Stimulated activated CD8-positive, alpha-beta memory T cell treated with anti-CD3 and anti-CD28 coated beads, Interleukin-2, amount 100 ng/mL, for 1 hour (primary cell): ENCODE measurements around the gene BCOR.

Experiments
- DNase-seq, 2 donors: peaks; one replicate each; pipeline ENCODE4 v3.0.0-alpha.2; 2020; ENCODE audit warnings: low read depth in 2 of 2

Gene BCOR

DNA sequence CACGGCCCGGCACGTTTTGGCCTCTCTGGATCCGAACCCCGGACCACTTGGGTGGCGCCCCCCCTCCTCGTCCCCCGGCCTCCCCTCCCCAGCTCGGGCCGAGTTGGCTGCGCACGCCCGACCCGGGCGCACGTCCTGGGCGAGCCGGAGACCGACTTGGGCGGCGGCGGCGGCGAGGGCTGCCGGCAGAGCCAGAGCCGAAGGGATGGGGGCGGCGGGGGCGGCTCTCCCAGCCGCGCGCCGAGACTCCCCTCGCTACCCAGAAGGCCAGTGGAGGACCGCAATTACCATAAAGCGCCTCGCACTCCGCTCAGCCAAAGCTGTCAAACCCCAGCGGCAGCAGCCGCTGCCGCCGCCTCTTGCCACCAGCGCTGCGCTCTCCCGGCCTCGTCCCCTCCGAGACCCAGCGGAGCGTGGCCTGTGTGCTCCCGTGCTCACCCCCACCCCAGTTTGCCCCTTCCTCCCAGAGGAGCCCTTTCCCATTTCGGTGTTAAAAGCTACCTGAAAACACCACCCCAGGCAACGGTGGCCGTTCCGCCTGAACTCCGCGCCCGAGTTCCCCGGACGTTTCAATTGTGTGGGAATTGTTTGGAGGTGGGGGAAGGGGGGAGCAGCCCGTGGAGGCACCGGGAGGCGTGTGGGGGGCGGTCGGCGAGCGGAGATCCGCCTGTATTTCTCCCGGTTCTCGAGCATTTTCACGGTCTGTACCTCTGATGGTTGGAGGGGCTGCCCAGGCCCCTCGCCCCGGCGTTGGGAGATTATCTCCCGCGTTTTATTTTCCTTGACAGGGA, 701 bp upstream of the BCOR start:
- DNase-seq = peak in 1 of 2 donors; percentile 24

DNA sequence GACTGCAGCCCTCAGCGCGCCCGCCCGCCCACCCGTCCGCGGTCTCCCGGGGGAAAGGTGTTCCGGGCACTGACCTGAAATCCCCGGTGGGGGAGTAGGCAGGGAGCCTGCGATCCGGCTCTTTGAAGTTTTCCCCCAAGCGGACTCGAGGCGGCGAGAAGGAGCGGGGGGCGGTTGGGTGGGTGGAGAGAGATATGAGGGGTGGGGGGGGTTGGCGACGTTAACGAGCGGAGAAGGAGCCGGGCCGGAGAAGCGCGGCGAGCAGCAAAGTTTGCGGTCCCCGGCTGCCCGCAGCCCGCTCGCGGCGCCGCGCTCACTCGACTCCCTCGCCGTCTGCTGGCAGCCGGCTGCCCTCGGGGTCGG, 636 bp downstream of the BCOR start:
- DNase-seq = no peak

DNA sequence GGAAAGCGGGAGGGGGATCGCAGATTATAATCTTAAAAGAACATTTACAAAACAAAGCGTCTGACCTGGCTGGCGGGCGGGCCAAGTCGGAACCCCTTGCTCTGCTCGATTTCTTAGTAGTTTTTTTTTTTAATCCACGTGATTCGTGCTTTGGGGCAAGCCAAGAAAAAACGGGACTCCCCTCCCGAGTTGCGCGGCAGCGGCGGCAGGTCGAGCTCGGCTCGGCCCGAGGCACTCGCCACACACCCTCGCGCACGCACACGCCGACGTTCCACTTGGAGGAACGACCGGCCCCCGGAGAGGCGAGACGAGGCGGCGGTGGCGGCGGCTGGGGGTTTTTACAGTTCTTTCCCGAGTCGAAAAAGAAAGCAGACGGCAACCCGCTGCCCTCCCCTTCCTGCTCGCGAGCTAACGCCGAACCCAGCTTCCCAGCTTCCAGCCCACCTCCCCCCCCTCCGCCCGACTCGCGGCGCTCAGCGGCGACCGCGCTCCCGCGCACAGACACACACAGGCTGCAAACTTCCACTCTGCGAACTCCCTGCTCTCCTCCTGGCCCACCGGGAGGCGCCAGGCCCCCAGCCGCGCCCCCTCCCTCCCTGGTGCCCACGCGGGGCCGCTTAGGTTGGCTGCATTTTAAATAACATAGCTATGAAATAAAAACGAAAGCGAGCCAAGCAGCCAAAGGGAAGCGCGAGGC, 1.2 kb downstream of the BCOR start:
- DNase-seq = peak in 1 of 2 donors; percentile 36

DNA sequence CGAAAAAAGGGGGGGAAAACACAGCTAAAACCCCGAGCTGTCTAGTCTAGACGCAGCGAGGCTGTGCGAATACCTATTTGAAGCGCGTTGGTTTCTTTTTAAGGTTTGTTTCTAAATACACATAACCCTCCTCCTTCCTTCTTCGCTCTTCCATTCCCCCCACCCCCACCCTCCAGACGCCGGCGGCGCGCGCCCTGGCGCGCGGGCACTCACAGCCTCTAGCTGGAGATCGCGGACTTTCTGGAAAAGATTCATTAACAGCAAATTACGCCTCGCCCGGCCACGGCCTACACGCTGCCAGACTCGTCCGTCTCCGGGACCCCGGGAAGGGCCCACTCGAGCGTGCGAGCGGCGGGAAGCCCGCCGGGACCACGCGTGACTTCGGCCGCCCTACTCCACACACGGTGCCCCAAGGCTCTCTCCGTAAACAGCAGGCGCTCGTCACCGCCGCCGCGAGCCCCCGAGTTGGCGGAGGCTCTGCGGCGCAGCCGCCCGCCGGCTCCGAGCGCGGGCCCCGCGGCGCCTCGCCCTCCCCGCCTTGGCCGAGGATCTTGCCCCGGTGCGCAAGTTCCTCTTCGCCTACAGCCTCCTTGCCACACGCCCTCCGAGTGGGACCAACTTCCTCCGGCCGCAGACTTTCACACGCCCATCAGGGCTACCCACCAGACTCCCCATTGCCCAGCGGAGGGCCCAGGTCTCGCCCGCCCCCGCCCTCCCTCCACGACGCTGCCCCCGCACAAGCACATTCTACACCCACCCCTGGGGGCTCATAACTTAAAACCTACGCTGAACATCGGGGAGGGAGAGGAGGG, 2.0 kb downstream of the BCOR start:
- no peak for DNase-seq

DNA sequence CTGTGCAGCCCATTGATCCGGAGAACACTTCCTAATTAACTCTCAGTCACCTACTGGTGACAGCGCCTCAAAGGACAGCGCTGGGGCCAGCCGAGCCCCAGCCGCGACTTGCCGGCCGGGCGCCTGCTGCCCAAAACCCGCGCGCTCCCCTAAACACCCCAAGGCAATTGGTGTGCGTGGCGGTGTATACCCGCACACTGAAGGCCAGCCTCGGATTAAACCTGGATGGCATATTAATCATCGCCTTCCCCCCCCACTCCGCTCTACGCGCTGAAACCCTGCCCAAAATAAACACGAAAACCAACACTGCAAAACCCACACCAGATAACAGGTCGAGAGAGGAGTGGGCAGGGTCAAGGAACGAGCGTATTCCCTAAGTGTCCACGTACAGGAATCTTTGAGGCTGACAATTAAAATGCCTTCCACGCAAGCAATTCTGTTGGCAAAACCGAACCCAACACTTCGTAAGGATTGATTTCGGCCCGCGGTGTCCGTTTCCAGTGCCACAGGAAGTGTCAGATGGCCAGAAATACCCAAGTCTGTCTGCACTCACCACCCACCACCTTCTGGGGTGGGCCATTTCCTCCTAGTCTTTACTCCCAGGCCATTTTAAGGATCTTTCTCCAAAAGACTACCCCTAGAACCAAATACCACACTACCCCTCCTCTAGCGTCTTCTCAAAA, 2.7 kb downstream of the BCOR start:
- DNase-seq = no peak

DNA sequence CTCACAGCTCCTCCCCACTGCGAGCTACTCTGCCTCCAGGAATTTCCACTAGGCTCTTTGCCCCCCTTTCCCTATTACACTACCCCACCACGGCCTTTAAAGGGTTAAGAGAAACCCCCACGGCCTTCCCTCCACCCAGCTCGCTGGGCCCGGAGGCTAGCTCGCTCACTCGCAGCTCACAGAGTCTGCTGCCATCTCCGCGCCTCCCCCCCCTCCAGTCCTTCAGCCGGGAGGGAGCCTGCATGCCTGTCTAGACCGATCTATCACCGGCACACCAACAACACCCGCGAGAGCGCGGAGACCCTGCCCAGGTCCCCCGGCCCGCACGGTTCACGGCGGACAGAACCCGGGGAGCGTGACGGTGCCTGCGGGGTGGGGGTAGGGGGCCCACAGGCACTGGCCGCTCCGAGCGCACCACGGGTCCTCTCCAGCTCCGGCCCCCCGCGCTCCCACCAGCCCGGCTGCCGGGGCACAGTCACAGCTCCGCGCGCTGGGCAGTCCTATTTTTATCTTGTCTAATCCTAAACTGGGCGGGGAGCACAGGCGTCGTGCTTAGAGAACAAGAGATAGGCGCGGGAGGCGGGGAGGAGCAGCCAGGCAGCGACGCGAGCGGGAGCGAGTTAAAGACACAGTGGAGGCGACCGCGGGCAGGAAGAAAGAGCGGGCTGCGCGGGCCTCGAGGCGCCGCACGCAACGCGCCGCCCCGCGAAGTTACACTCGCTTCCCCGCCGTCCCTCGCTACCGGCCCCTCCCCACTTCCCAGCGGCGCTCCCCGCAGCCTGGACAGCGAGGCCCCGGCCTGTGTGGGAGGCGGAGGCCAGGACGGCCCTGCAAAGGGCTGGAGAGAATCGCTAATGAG, 3.5 kb downstream of the BCOR start:
- no peak for DNase-seq

DNA sequence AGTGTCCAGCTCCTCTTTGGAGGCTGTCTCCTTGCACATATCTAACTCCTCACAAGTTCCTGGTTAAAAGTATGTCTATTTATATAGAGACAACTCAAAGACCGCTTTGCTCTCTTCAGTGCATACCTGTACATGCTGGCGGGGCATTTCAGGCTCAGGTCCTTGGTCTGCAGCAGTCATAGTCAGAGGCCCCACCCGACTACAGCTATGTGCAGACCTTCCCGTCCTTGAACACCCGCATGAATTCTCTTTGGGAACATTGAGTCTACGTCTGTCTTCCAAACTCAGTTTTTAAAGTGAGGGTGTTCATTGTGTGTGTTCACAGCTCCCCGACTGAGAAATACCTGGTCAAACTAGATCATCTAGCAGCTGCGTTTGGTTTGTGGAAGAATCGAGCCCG, 4.2 kb downstream of the BCOR start:
- no peak for DNase-seq

DNA sequence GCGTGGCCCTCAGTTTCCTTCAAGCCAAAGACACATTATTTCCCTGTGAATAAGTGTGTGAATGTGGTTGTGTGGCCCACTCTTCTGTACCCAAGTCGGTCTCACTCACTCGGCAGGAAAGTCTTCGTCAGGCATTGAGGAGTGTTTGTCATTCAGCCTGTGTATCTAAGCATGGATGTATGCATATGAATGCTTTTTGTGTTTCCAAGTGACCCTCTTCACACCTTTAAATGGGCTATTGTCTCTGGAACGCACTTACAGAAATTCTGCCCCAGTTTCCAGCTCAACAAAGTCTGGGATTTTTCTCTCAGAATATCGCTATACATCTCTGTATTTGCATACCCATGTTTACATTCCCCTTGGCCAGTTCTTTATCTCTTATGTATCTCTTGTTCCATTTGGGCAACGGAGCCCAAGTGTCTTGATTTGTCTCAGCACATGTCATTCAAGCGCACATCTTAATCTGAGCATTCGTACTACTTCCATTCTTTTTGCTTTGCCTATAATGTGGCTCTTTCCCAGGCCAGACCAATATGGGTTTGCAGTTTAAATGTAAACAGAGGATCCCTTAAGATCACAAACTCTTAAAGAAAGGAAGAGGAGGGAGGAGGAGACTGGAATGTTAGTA, 4.8 kb downstream of the BCOR start:
- no peak for DNase-seq

DNA sequence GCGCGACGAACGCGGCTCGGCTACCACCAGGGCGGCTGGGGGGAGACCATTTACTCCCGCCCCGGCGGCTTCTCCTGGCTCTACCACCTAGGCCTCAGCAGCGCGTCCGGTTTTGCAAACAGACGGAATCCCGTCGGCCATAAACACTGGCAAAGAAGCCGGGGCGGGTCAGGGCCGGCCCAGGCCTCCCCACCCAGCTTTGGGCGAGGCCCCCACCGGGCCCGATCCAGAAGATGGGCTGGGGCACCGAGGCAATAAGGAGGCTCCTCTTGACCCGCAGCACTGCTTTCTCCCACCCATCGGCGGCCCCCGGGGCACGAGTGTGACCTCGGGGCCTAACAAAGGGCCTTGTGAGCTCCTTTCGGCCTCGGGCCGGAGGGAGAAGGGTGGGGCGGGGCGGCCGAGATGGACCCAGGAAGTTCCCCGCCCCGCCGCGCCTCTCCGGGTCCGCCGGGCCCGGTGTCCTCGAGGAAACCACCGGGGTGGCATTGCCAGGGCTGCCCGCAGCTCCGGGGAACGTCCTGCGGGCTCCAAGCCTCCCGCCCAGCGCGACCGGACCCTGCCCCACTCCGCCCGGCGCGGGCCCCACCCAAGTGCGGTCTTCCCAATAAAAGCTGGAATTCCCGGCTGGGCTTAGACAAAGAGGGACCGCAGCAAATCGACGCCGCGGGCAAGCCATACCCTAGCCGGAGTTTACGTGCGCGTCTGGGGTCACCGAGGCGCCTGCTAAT, 5.9 kb downstream of the BCOR start:
- DNase-seq = no peak

DNA sequence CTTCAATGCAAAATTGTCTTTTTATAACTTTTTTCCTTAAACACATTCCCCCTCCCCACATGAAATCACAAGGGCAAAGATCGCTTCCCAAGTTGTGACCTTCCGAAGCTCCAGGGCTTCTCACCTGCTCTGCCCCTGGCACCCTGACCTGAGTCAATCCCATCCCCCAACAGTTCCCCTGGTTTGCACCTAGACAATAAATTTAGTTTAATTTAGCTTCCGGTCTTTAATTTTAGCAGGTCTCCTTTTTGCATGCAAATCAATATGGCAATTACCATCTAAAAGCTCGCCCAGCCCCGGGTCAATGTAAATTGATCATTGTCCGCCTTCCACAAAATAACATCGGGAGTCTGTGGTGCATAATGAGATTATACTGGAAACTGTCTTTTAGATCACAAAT, 6.8 kb downstream of the BCOR start:
- no peak for DNase-seq

DNA sequence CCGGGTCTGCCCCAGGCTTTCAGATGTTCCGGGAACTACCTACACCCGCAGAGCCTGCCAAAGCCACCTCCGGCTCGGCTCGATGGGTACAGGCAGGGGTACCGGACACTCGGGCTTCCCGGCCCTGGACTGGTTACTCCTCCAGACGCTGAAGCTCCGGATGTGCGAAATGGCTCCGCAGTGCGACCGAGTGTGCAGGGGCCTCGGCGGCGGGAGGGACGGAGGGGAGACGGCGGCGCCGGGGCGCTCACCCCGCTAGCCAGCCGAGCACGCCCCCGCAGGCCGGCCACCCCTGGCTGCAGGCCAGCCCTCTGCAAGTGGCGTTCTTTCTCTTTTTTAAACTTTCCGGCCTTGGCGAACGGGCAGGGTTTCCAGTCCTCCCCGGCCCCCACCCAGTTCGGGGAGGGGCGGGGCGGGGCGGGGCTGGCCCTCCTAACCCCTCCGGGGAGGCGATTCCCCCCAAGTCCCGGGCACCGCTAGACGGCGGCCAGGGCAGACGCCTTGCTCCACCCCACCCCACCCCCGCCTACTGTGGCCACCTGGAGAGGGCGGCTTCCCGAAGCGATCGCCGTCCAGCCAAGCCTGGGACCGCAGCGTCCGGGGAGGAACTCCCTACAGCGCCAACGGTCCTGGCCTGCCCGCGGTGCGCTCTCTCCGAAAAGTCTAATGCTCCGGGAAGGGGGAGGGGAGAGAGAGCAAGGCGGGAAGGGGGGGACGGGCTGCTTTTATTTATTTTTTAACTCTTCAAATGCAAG, 7.5 kb downstream of the BCOR start:
- no peak for DNase-seq

DNA sequence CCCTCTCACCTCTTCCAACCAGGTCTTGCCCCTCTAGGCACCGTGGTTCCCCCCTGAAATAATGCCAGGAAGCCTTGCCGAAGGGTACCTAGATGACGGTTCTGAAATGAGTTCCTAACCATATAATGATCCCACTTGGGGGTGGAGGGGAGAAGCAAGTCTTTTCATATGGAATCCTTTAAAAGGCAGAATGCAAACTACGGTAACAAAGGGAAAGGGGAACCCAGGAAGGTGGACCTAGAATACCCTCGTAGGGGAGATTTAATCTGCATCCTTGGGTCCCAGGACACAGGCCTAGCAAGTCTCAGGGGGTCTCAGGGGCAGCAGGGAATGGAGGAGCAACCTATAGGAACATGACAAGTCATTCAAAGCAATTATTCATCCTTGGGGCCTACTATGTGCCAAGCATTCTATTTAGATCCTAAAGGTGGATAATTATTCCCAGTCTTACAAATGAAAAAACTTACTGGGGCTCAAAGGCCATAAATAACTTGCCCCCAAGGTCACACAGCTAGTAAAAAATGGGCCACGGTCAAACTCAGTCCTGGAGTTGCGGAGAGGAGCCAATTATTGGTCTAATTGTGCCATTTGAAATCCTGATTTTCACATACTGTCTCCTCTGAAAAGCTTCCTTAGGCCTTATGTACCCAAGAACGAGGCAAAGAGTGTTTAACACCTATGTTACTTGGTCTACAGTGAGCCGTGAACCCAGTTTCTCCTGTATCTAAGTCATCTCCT, 8.8 kb downstream of the BCOR start:
- DNase-seq = no peak

DNA sequence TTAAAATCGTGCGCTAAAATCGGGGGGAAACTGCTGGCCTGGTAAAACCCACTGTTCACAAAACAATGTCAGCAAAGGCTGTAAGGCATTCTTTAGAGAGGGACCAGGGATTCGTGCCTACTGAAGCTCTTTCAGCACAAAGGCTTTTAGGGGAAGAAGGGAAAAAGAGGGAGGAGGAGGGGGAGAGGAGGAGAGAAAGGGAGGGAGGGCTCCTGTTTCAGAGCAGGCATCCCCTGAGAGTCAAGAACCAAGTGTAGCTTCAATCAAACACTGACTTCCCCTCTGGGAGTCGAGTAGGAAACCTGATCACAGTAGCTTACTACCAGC, 9.5 kb downstream of the BCOR start:
- DNase-seq = no peak

DNA sequence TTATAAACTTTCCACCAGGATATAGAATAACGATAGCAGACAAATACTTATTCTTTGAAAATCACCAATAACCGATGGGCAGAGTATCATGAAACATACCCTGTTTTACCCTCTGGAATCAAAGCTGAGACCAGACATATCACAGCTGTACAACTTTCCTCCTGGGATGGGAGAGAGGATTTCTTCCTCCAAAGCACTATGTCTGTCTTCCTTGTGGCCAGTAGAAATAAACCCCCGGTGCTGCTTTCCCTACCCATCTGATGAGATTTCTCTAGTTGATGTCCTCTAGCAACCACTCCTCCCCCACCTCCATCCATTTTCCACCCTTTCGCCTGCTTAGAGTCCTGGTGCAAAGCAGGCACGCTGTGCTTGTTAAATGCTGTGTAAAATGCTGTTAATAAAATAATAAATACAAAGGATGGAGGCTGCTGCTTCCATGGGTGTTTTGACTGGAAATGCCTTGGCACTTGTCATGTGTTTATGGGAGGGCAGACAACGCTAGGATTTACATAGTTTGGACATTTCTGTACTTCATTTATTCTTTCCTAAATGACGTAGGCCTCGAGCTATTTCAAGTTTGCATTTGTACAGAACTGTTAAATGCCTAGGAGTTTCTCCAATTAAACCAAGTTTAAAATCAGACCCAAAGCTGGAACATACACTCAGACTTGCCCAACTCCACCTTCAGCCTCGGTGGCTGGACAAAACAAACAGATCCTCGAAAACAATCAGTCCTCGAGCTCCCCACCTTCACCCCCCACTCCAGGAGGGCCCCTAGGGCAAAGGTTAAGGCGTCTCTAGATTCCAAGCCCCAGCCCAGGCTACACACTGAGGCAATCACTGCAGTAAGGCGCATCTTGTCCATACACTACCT, 10.1 kb downstream of the BCOR start:
- no peak for DNase-seq

DNA sequence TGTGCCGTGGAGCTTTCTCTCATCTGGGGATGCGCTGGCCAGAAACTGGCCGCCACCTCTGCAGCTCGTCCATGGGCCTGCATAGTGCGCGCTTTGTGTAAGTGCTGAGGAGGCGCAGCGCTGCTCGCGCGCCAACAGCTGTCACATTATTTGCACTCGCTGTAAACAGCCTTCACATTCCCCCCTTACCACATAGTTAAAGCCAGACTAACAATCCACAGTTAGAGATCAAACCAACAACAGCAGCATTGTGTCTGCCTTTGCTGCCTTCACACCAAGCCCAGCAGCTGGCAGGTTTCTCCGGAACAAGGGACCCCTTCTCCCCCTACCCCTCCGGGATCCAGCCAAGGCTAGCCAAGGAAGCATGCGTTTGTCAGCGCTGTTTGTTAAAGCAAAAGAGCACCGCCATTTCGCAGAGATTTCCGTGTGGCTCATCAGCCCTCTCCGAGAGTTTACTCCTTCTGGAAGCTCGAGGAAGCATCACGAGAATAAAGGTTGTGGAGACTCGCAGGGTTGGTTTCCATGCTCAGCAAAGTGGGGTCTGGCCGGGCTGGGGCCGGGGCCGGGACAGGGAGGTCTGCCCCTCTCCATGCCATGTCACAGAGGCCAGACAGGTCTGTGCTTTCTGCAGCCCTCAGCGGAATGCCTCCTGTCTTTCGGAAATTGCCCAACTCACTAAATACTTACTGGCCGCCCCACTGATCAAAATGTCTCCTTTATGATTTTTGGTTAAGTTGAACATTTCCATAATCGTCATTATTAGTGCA, 11.0 kb downstream of the BCOR start:
- no peak for DNase-seq

DNA sequence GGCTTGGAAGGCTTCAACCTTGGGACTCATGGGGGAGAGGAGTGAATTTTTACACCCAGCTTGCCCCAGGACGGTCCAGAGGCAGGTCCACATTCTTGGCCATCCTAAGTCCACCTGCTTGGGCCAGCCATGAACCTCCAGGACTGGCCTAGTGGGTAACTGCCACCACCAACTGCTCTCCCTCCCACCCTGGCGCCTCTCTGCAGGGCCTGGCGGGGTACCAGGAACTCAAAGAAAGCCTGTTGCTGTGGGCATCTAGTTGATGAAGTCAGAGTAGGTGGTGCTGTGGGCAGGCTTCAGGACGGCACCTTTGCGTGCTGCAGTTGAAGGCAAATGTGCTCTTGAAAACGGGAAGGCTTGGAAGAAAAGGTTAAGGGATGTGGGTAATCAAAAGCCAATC, 12.0 kb downstream of the BCOR start:
- DNase-seq = no peak

DNA sequence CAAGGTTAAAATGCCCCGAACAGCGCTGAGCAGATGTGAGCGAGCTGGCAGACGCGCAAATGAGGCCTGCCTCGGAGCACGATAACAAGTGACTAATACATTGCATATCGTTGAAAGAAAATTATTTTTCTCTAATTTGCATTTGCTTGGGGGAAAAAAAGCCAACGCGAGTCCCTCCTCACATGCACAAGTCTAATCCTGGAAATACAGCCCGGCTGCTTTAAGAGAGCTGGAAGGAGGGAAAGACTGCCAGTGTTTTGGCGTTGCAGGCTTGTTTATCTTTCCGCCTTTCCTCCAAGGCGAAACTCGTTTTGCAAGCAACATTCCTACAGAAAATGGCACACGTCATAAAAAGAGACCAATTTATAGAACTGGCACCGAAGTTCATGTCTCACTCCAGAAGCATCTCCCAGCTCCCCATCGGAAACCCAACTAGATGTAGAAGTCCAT, 12.6 kb downstream of the BCOR start:
- no peak for DNase-seq
